ENCODE data around the gene MUS81. TPM values are rescaled to one million over a fixed set of nuclear protein-coding genes. Genes with fewer than 3 reads are reported as not detected.

MUS81 gene
- total and polyA plus RNA-seq, 2 of the 13 experiments (the other 11 are each of a cell fraction or from before 2014, with no cell fraction given): 25.6 to 30.2 TPM

GRCh38 chr11:65884716-65885092 lies 24.5 kb downstream of the MUS81 start (continued):
- TF ChIP-seq RFX5 (IDR thresholded peaks at IDR 0.05; ENCODE audit: low read depth, low read length): no peak
- TF ChIP-seq ATF7-NPFF (CRISPR knock-in tag; IDR thresholded peaks at IDR 0.05; ENCODE audit: low read depth): no peak
- no peak for TF ChIP-seq TCF7L2 (IDR thresholded peaks at IDR 0.05; ENCODE audit: low read depth, low read length)
- peak; percentile 73; the same call in 1 of the 2 replicates for TF ChIP-seq FOXK1 (CRISPR knock-in tag; IDR thresholded peaks at IDR 0.05; ENCODE audit: borderline replicate concordance, low read depth)
- TF ChIP-seq, protein P1, sequence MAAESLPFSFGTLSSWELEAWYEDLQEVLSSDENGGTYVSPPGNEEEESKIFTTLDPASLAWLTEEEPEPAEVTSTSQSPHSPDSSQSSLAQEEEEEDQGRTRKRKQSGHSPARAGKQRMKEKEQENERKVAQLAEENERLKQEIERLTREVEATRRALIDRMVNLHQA (CRISPR knock-in tag; IDR thresholded peaks at IDR 0.05): no peak
- no peak for TF ChIP-seq ZBED4 (CRISPR knock-in tag; IDR thresholded peaks at IDR 0.05; ENCODE audit: borderline replicate concordance)
- no peak for TF ChIP-seq ZNF550 (CRISPR knock-in tag; IDR thresholded peaks at IDR 0.05; ENCODE audit: borderline replicate concordance)
- no peak for TF ChIP-seq ZNF335 (CRISPR knock-in tag; IDR thresholded peaks at IDR 0.05)
- TF ChIP-seq ATF1 (CRISPR knock-in tag; IDR thresholded peaks at IDR 0.05): no peak
- TF ChIP-seq, protein P2, sequence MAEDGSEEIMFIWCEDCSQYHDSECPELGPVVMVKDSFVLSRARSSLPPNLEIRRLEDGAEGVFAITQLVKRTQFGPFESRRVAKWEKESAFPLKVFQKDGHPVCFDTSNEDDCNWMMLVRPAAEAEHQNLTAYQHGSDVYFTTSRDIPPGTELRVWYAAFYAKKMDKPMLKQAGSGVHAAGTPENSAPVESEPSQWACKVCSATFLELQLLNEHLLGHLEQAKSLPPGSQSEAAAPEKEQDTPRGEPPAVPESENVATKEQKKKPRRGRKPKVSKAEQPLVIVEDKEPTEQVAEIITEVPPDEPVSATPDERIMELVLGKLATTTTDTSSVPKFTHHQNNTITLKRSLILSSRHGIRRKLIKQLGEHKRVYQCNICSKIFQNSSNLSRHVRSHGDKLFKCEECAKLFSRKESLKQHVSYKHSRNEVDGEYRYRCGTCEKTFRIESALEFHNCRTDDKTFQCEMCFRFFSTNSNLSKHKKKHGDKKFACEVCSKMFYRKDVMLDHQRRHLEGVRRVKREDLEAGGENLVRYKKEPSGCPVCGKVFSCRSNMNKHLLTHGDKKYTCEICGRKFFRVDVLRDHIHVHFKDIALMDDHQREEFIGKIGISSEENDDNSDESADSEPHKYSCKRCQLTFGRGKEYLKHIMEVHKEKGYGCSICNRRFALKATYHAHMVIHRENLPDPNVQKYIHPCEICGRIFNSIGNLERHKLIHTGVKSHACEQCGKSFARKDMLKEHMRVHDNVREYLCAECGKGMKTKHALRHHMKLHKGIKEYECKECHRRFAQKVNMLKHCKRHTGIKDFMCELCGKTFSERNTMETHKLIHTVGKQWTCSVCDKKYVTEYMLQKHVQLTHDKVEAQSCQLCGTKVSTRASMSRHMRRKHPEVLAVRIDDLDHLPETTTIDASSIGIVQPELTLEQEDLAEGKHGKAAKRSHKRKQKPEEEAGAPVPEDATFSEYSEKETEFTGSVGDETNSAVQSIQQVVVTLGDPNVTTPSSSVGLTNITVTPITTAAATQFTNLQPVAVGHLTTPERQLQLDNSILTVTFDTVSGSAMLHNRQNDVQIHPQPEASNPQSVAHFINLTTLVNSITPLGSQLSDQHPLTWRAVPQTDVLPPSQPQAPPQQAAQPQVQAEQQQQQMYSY (CRISPR knock-in tag; IDR thresholded peaks at IDR 0.05): no peak
- no peak for TF ChIP-seq FOXK2 (IDR thresholded peaks at IDR 0.05)
- TF ChIP-seq, protein P3, sequence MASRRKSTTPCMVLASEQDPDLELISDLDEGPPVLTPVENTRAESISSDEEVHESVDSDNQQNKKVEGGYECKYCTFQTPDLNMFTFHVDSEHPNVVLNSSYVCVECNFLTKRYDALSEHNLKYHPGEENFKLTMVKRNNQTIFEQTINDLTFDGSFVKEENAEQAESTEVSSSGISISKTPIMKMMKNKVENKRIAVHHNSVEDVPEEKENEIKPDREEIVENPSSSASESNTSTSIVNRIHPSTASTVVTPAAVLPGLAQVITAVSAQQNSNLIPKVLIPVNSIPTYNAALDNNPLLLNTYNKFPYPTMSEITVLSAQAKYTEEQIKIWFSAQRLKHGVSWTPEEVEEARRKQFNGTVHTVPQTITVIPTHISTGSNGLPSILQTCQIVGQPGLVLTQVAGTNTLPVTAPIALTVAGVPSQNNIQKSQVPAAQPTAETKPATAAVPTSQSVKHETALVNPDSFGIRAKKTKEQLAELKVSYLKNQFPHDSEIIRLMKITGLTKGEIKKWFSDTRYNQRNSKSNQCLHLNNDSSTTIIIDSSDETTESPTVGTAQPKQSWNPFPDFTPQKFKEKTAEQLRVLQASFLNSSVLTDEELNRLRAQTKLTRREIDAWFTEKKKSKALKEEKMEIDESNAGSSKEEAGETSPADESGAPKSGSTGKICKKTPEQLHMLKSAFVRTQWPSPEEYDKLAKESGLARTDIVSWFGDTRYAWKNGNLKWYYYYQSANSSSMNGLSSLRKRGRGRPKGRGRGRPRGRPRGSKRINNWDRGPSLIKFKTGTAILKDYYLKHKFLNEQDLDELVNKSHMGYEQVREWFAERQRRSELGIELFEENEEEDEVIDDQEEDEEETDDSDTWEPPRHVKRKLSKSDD (CRISPR knock-in tag; IDR thresholded peaks at IDR 0.05; ENCODE audit: low read depth): no peak
- TF ChIP-seq TP53 (CRISPR knock-in tag; conservative IDR thresholded peaks at IDR 0.05): no peak
- no peak for TF ChIP-seq RFXANK (CRISPR knock-in tag; IDR thresholded peaks at IDR 0.05)
- 0 out of 2 replicates have a peak, but pooled peaks have one; percentile 76 for TF ChIP-seq ZNF263 (CRISPR knock-in tag; IDR thresholded peaks at IDR 0.05)
- TF ChIP-seq ZNF770 (CRISPR knock-in tag; IDR thresholded peaks at IDR 0.05): no peak
- no peak for TF ChIP-seq ARID2 (CRISPR knock-in tag; IDR thresholded peaks at IDR 0.05; ENCODE audit: borderline replicate concordance)
- peak; percentile 88 for TF ChIP-seq XRCC5 (optimal IDR thresholded peaks at IDR 0.05; ENCODE audit: low read length)
- TF ChIP-seq ZNF766 (CRISPR knock-in tag; IDR thresholded peaks at IDR 0.05; ENCODE audit: borderline replicate concordance): no peak; the same call in 1 of the 2 replicates

Measured in HepG2 (cell line).